Measurements from ENCODE around the gene CLCN5. TPM values are rescaled to one million over a fixed set of nuclear protein-coding genes. Genes with fewer than 3 reads are reported as not detected.

The CLCN5 gene
- total and polyA plus RNA-seq, 11 donors, result 0.65 to 6.0 (median 2.5) TPM

GRCh38 chrX:49880668-49881067 lies 41.7 kb upstream of the CLCN5 start:
- Histone ChIP-seq H3K9me3 (no peaks in the 10 kb centered on the region), H3K27ac (no peak overlapping the region), H3K27me3 (peaks cover 0 to 5% (median 0%) of the 10 kb centered on the region in 9 donors), H3K36me3 (no peaks in the 10 kb centered on the region), H3K4me3 (no peak overlapping the region), H3K4me1 (peaks cover 0 to 8% (median 0%) of the 10 kb centered on the region in 12 donors)
- intact Hi-C loops (cut with DNase I), result loop anchor here in 1 of 10 donors (5.0 kb wide), 1 partner anchor 42 kb away; the partner anchor contains the start of gene CLCN5
- TF ChIP-seq POLR2A (IDR thresholded peaks at IDR 0.05), result no peak
- TF ChIP-seq, protein P1, sequence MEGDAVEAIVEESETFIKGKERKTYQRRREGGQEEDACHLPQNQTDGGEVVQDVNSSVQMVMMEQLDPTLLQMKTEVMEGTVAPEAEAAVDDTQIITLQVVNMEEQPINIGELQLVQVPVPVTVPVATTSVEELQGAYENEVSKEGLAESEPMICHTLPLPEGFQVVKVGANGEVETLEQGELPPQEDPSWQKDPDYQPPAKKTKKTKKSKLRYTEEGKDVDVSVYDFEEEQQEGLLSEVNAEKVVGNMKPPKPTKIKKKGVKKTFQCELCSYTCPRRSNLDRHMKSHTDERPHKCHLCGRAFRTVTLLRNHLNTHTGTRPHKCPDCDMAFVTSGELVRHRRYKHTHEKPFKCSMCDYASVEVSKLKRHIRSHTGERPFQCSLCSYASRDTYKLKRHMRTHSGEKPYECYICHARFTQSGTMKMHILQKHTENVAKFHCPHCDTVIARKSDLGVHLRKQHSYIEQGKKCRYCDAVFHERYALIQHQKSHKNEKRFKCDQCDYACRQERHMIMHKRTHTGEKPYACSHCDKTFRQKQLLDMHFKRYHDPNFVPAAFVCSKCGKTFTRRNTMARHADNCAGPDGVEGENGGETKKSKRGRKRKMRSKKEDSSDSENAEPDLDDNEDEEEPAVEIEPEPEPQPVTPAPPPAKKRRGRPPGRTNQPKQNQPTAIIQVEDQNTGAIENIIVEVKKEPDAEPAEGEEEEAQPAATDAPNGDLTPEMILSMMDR (IDR thresholded peaks at IDR 0.05), result no peak
- DNase-seq, result no peak
- ATAC-seq, result no peak
- WGBS, 4 donors, result 86 to 97% (median 94%) methylated on average over 5 to 12 of the region's 12 CpGs

DNA sequence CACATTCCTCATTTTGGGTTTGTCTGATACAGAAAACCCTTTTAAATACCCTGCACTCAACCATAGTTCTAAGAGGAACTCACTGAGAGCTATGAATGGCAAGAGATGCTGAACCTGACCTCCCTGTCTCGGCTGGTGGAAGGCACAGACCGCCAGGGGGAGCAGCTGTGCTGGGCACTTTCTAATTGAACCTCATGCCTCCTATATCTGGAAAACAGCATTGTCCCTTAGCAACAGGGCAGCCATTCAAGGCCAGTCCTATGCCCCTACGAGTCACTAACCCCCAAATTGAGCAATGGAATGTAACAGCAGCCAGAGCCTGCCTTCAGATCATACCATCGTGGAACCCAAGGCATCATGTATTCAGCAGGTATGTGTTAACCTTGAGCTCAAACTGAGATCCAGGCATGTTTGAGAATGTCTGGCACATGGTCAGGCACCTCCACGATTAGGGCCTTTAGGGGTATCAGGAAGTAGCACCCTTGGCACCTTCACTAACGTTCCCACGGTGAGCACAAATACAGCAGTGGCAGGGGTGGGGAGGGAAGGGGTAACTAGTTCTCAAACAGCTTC lies 38.0 kb upstream of the CLCN5 start:
- peak; percentile 27 to 67 (median 53) for DNase-seq
- no peak overlapping the region for H3K4me3 ChIP-seq
- H3K27me3 ChIP-seq, result no peaks in the 10 kb centered on the region
- no peaks in the 10 kb centered on the region for H3K36me3 ChIP-seq
- TF ChIP-seq POLR2A (IDR thresholded peaks at IDR 0.05), result no peak
- TF ChIP-seq, protein P1 (IDR thresholded peaks at IDR 0.05), result peak; percentile 40 to 73 (median 60)
- intact Hi-C loops (cut with DNase I), result loop anchor here in 1 of 10 donors (5.0 kb wide), 1 partner anchor 38 kb away; the partner anchor contains the start of gene CLCN5
- H3K4me1 ChIP-seq, result peaks cover 0 to 5% (median 0%) of the 10 kb centered on the region in 12 donors
- WGBS, 4 donors, result 37 to 45% (median 41%) methylated on average over 7 of the region's 7 CpGs
- peak in 3 of 4 donors; percentile 33 to 64 (median 63) for ATAC-seq
- no peak overlapping the region for H3K27ac ChIP-seq
- H3K9me3 ChIP-seq, result no peaks in the 10 kb centered on the region

GRCh38 chrX:49892542-49892941 lies 29.9 kb upstream of the CLCN5 start:
- Histone ChIP-seq H3K27me3 (peaks cover 0 to 4% (median 0%) of the 10 kb centered on the region in 9 donors), H3K36me3 (no peaks in the 10 kb centered on the region), H3K4me1 (no peaks in the 10 kb centered on the region), H3K4me3 (no peak overlapping the region), H3K27ac (no peak overlapping the region), H3K9me3 (peaks cover 0 to 9% (median 0%) of the 10 kb centered on the region in 12 donors)
- intact Hi-C loops (cut with DNase I), result no loop called here
- DNase-seq, result no peak
- ATAC-seq, result no peak
- 62 to 85% (median 73%) methylated on average over 4 of the region's 4 CpGs for WGBS, 4 donors
- TF ChIP-seq, protein P1 (IDR thresholded peaks at IDR 0.05), result no peak
- no peak for TF ChIP-seq POLR2A (IDR thresholded peaks at IDR 0.05)

DNA sequence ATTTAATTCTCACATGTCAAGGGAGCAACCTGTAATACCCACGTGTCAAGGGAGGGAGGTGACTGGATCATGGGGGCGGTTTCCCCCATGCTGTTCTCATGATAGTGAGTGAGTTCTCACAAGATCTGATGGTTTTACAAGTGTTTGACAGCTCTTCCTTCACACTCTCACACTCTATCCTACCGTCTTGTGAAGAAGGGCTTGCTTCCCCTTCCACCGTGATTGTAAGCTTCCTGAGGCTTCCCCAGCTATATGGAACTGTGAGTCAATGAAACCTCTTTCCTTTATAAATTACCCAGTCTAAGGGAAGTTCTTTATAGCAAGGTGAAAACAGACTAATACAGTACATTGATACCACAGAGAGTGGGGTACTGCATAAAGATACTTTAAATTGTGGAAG lies 25.4 kb upstream of the CLCN5 start:
- ATAC-seq (no peak), DNase-seq (no peak)
- Histone ChIP-seq H3K27ac (no peak overlapping the region), H3K36me3 (no peaks in the 10 kb centered on the region), H3K9me3 (peaks cover 0 to 13% (median 0%) of the 10 kb centered on the region in 12 donors), H3K4me3 (no peak overlapping the region), H3K4me1 (no peaks in the 10 kb centered on the region), H3K27me3 (peaks cover 0 to 38% (median 0%) of the 10 kb centered on the region in 9 donors)
- intact Hi-C loops (cut with DNase I), result no loop called here
- WGBS, 4 donors, result 66 to 79% (median 70%) methylated on average over 4 of the region's 4 CpGs
- no peak for TF ChIP-seq POLR2A (IDR thresholded peaks at IDR 0.05)
- TF ChIP-seq, protein P1 (IDR thresholded peaks at IDR 0.05), result no peak

Measured in heart left ventricle (tissue), 16 donors.